ENCODE measurements around the gene CCDC180. TPM values are rescaled to one million over a fixed set of nuclear protein-coding genes. Genes with fewer than 3 reads are reported as not detected.

The CCDC180 gene
- polyA plus RNA-seq, 3 donors: 9.9 to 16.5 (median 13.5) TPM

DNA sequence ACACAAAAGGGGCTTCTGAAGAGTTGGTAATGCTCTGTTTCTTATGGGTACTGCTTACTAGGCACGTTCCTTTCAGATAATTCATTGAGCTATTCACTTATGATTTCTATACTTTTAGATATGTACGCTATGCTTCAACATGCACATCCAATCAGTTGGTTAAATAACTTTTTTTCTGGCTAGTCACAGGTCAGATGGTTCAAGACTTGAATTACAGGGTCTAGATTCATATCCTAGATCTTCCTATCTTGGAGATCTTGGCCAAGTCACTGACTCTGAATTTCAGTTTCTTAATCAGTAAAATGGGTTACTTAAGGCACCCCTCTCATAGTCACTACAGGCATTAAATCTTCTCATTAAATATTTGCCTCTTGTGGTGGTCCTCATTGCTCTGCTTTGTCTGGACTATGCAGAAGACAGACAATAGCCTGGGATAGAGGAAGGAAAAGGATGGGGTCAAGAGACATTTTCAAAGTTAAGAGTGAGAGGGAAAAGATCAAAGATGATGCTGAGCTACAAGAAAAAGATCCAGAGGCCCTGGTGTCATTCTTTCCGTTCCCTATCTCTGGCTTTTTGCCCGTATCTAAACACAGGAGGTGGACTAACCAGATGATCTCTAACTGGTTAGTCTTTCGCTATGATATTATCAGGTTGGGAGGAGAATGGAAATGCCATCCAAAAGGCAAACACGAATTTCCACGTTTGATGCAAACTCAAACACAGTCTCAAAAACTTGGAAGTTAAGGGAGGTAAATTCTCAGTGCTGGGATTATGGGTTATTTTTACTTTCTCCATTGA, 1.8 kb upstream of the CCDC180 start:
- DNase-seq (ENCODE audit: extremely low read depth in 1 of 11, low read depth in 9 of 11, low spot score in 4 of 11): no peak

DNA sequence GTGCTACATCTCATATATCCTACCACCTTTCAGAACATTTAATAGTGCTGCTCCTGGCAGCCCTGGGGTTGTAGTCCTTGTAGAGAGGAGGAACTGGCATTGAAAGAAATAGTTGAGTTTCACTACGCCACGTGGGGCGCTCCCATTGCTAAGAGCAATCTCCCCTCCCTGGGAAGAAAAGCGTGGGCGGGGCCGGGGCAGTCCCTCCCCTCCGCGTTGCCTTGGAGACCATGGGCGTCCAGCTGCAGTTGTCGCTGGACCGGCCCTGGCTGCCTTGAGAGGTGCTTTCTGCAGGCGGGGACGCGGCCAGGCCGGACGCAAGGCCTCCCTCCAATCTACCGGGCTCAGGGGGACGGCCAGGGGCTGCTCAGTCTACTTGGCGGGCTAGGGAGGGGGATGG, 368 bp upstream of the CCDC180 start:
- peak; percentile 62 to 86 (median 72) for DNase-seq (ENCODE audit: extremely low read depth in 1 of 11, low read depth in 9 of 11, low spot score in 4 of 11)

DNA sequence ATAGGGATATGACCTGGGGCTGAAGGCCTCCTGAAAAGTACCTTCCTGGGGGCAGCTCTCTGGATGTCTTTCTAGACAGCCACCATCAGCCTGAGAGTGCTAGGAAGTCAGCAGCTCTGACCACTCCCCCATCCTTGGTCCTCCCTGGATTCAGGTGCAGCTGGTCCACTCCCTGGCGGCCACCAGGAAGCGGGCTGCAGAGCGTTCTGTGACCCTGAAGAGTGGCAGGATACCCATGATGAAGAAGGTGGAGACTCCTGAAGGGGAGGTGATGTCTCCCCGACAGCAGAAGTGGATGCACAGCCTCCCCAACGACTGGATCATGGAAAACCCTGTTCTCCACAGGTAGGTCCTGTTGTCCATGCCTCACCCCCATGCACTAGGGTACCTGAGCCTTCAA, 1.8 kb downstream of the CCDC180 start:
- DNase-seq (ENCODE audit: extremely low read depth in 1 of 11, low read depth in 9 of 11, low spot score in 4 of 11): no peak

DNA sequence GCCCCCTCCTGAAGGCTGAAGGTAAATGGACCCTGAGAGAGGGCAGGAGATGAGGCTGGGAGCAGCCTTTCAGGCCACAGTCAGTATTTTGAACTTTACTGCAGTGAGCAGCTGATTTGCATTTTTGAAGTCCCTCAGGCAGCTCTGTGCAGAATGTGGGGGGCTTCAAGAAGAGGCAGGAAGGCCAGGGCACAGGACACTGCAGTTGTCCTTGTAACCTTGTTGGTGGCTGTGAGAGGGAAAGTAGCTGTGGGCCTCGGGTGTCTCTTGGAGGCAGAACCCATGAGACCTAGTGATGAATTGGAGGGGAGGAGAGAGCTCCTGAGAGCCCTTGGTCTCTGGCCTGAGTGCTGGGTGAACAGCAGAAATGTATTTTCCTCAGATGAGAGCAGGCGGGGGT, 2.6 kb downstream of the CCDC180 start:
- DNase-seq (ENCODE audit: extremely low read depth in 1 of 11, low read depth in 9 of 11, low spot score in 4 of 11): no peak

DNA sequence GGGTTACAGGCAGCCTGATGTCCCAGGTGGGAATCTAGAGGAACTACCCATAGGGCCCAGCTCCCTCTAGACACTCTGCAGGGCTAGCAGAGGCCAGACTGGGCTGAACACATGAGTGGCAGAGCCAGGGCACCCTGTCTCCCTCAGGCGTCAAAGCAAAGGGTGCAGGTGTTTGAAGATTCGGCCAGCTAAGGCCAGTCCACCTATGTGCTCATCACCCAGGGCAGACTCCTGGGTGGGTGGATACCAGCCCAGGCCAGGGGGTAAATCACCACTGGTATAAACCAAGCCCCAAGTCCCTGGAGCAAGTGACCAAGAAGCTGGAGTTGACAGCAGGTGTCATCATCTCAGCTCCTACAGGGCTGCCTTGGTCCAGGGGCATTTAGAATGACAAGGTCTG, 3.4 kb downstream of the CCDC180 start:
- DNase-seq (ENCODE audit: extremely low read depth in 1 of 11, low read depth in 9 of 11, low spot score in 4 of 11): no peak

DNA sequence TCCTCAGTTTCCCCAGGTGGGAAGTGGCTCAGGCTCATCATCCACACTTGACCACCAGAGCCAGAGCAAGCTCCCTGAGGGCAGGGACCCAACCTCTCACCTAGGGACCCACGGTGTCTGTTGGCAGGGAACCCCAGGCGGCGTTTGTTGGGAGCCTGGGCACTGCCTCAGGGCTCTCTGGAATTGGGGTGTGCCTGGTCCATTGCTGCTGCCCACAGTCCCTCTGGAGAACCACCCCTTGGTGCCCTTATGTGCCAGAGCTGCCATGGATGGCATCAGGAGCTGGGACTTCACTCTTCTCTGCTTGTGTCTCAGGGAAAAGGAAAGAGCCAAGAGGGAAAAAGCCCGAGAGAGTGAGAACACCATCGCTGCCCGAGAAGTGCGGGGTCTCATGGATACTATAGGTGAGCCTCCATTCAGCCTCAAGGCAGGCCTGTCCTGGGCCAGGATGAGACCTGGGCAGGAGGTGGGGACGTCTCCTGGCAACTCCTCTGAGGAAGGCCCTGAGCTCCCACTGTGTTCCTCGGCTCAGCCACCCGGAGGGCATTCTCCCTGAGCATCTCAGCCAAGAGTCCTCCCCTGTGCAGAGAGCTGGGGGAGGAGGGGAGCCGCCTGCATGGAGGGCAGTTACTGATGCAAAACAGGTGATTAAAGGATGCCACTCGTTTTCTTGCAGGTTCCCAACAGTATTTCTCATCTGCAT, 4.5 kb downstream of the CCDC180 start:
- no peak for DNase-seq (ENCODE audit: extremely low read depth in 1 of 11, low read depth in 9 of 11, low spot score in 4 of 11)

DNA sequence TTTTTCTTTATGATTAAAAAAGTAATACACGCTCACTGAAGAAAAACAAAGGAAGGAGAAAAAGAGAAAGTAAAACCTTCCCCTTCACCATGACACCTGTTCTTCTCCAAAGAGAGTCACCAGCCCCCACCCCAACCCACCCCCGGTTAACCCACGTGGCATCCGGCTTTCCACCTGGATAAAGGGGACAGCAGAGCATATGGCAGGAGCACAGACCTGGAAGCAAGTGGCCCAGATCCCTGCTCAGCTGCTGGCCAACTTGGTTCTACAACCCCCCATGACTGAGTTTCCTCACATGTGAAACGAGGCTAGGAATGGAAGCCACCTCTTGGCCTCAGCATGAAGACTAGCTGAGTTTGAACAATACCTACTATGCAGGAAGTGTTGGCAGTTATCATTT, 5.1 kb downstream of the CCDC180 start:
- no peak for DNase-seq (ENCODE audit: extremely low read depth in 1 of 11, low read depth in 9 of 11, low spot score in 4 of 11)

DNA sequence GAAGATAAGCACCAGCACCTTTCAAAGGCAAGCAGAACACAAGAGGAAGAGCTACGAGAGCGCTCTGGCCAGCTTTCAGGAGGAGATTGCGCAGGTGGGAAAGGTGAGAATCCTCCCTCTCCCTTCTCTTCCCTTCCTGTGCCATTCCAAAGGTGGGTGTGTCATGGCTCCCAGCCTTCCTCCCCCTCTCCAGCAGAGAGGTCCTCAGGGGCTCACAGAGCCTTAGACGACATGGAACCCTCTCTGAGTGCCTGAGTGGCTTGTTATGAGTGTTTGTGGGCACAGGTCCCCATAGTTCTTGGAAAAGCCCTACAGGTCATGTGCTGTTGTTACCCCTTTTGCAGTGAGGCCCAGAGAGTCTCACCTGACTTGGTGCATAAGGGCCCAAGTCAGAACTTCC, 5.8 kb downstream of the CCDC180 start:
- DNase-seq (ENCODE audit: extremely low read depth in 1 of 11, low read depth in 9 of 11, low spot score in 4 of 11): no peak

DNA sequence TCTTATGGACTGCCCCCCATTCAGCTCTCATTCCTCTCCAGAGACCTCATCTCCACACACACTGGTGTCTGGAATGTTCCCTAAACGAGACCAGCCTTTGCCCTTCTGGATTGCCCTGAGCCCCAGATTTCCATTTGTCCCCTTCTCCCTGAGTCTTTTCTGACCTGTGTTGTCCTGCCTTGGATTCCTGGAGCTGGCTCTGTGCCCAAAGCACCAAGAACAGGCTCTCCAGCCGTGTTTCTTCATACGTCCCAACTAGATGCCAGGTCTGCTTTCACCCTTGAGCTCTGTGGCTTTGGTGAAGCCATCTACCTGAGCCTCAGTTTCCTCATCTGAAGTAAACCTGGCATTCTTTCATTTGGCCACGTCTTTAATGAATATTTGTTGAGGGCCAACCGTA, 6.3 kb downstream of the CCDC180 start:
- DNase-seq (ENCODE audit: extremely low read depth in 1 of 11, low read depth in 9 of 11, low spot score in 4 of 11): no peak

DNA sequence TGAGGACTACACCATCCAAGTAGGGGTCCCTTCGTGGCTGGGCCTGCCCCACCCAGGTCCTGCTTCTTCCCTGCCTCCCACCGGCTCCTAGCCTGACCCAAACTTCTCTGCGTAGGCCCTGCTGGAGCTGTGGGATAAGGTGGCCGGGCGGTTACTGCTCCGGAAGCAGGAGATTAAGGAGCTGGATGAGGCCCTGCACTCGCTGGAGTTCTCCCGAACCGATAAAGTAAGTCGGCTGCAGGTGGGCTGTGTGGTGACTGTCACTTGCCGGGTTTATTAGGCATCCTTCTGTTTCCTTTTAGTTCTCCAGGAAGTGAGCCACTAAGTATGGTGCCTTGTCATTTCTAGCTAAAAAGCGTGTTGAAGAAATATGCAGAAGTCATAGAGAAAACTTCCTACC, 7.0 kb downstream of the CCDC180 start:
- DNase-seq (ENCODE audit: extremely low read depth in 1 of 11, low read depth in 9 of 11, low spot score in 4 of 11): no peak

DNA sequence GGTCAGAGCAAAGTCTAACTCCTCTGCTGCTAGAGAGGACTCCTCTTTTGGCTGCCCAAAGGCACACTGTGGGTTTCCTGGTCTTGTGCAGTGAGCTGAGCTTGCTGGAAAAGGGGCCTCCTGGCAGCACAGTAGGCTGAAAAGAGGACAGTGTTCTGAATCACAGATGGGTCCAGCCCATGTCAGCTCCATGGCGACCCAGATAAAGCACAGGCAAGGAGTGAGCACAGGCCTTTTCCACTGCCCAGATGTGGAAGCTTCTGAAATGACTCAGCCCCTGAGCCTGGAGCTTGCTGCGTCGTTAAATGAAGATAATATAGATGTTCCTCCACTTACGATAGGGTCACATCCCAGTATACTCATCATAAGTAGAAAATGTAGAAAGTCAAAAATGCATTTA, 8.1 kb downstream of the CCDC180 start:
- no peak for DNase-seq (ENCODE audit: extremely low read depth in 1 of 11, low read depth in 9 of 11, low spot score in 4 of 11)

DNA sequence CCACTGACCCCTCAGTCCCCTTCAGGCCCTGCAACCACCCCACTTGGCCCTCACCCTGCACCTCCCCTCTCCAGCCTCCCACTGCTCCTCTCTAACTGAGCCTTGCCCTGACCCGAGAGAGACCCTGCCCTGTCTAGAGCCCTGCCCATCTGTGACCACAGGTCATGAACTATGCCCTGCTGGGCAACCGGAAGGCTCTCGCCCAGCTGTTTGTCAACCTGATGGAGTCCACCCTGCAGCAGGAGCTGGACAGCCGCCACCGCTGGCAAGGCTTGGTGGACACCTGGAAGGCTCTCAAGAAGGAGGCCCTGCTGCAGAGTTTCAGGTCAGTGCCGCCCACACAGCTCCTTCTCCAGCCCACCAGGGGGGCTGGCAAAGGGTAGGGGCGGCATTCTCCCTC, 9.4 kb downstream of the CCDC180 start:
- DNase-seq (ENCODE audit: extremely low read depth in 1 of 11, low read depth in 9 of 11, low spot score in 4 of 11): no peak

DNA sequence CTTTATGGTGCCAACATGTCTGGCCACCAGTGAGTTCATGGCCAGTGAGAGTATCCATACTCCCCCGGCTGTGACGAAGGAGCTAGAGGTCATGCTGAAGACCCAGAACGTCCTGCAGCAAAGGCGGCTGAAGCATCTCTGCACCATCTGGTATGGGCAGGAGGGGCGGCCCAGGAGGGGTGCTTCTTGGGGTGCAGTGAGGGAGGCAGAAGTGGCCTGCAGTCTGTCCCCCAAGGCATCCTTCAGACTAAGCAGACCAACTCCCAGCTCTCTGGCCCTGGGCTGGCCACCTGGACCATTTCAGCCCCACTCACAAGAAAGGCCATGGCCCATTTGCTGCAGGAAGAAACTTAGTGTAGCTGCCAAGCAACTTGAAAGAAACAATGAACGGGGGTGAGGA, 11.0 kb downstream of the CCDC180 start:
- DNase-seq (ENCODE audit: extremely low read depth in 1 of 11, low read depth in 9 of 11, low spot score in 4 of 11): no peak

DNA sequence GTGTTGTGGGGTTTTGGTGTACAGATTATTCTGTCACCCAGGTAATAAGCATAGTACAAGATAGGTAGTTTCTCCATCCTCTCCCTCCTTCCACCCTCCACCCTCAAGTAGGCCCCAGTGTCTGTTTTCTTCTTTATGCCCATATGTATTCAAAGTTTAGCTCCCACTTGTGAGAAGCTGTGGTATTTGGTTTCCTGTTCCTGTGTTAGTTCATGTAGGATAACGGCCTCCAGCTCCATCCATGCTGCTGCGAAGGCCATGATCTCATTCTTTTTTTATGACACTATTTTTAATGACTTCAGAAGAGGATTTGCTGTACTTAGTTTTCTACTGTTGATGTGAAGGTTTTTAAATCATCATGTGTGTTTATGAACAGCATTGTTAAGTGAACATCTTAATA, 11.9 kb downstream of the CCDC180 start:
- DNase-seq (ENCODE audit: extremely low read depth in 1 of 11, low read depth in 9 of 11, low spot score in 4 of 11): no peak

DNA sequence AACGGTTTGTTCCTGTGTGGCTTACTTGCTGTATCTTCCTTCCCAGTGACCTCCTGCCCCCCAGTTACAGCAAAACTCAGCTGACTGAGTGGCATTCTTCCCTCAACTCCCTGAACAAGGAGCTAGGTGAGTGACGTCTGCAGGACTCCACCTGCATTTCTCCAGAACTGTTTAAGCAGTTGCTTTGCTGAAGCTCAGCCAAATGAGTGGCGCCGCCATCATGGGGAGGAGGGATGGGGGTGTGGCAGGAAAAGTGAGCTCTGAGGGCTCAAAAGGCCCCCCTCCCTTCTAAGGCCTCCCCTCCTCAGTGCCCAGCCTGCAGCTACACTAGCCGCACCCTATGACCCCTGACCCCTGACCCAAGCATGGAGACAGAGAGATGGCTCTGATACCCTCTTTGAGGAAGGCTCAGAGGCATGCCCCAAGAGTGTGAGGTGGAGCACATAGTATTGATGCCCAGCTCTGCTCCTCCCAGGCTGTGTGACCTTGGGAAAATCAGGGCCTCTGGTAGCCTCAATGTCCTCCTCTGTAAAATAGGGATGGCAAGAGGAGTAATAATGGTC, 12.7 kb downstream of the CCDC180 start:
- DNase-seq (ENCODE audit: extremely low read depth in 1 of 11, low read depth in 9 of 11, low spot score in 4 of 11): no peak

DNA sequence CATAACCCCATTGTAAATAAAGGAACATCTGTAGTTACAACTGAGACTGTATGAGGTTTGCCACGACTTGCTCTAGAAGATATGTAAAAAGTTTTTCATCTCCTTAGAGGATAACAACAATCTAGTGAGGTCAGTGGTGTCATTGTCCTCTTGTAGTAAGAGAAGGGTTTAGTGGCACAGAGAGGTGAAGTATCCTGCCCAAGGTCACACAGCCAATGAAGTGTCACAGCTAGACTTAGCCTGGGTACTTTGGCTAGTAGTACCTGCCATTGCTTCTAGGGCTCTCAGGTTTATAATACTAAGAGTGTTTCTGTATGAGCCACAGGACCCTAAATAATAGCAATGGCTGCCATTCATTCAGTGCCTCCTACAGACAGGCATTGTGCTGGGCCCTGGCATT, 13.8 kb downstream of the CCDC180 start:
- no peak for DNase-seq (ENCODE audit: extremely low read depth in 1 of 11, low read depth in 9 of 11, low spot score in 4 of 11)

DNA sequence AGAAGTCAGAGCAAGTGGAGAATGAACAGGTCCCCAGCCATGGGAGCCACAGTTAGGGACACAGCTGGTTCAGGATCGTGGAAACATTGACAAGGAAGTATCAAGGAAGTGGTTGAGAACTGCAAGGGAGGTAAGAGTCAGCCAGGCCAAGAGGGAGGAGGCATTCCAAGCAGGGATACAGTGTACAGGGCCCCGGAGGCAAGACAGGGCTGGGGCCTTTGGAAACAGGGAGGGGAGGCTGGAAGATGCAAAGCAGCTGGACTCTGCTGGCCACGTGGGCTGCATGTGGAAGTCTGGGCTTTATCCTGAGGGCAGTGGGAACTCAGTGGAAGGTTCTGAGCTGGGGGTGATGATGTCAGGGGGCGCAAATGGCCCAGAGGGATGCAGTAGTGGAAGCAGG, 14.2 kb downstream of the CCDC180 start:
- no peak for DNase-seq (ENCODE audit: extremely low read depth in 1 of 11, low read depth in 9 of 11, low spot score in 4 of 11)

DNA sequence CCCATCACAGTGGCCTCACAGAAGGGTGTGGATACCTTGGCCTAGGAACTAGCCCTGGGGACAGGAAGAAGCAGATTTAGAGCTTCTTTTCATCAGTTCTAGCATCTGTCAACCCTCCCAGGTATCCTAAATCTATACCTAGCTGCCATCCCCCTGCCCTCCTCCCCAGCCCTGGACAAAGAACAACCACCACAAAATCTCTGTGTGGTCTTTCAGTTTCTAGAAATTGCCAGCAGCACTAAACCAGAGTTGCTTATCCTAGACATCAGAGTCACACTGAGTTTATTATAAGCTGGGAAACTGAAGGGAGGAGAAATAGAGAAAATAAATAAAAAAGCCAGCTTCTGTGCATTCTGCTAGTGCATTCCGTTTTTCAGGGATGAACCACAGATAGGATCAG, 14.6 kb downstream of the CCDC180 start:
- DNase-seq (ENCODE audit: extremely low read depth in 1 of 11, low read depth in 9 of 11, low spot score in 4 of 11): no peak

DNA sequence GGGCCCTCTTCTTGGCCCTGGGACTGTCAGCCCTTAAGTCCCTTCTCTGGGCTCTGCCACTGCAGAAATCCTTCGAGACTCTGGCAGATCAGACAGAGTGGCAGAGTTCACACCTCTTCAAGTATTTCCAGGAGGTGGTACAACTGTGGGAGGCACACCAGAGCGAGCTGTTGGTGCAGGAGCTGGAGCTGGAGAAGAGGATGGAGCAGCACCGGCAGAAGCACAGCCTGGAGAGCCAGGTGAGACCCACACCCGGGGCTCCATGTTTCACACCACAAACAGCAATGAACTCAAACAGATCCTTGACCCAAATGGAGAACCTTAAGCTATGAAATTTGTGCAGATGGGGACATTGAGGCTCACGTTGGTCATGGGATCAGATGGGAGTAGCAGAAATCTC, 17.5 kb downstream of the CCDC180 start:
- no peak for DNase-seq (ENCODE audit: extremely low read depth in 1 of 11, low read depth in 9 of 11, low spot score in 4 of 11)

DNA sequence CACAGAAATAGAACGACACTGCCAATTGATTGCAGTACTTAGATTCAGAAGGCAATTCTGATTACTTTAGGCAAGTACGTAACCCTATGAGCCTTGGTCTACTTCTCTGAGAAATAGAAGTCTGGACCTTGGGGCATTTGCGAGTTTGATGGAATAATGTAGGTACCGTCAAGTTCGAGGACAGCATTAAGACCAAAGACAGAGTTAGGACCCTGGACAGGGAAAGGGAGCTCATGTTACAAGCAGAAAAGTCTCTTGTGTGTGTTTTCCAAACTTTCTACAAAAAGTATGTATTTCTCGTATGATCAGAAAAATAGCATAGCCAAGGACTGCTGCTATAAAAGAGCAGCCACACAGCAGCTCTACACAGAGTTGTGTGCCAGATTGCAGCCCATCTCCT, 20.1 kb downstream of the CCDC180 start:
- no peak for DNase-seq (ENCODE audit: extremely low read depth in 1 of 11, low read depth in 9 of 11, low spot score in 4 of 11)

DNA sequence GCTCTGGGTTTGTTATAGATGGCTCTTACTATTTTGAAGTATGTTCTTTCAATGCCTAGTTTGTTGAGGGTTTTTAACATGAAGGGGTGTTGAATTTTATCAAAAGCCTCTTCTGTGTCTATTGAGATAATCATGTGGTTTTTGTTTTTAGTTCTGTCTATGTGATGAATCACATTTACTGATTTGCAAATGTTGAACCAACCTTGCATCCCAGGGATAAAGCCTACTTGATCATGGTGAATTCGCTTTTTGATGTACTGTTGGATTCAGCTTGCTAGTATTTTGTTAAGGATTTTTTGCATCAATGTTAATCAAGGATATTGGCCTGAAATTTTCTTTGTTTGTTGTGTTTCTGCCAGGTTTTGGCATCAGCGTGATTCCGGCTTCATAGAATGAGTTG, 25.5 kb downstream of the CCDC180 start:
- no peak for DNase-seq (ENCODE audit: extremely low read depth in 1 of 11, low read depth in 9 of 11, low spot score in 4 of 11)

All from renal cortex interstitium (tissue), 11 donors.